Endodermal cell (in vitro differentiated cells): ENCODE data around the gene PLEKHA5. TPM values are rescaled to one million over a fixed set of nuclear protein-coding genes. Genes with fewer than 3 reads are reported as not detected.

Source experiments
- DNase-seq: peaks from one replicate; pipeline ENCODE4 v3.0.0-alpha.2; 2017
- H3K27ac ChIP-seq: 2 replicates; pipeline ENCODE4 v1.5.1; 2013; ENCODE audit warnings: mild to moderate bottlenecking, low read depth, low read length, moderate library complexity
- H3K27me3 ChIP-seq: 2 replicates; pipeline ENCODE4 v1.6.1; 2013; ENCODE audit warnings: mild to moderate bottlenecking, low read length, moderate library complexity; ENCODE audit not compliant: insufficient read depth, control insufficient read depth, poor library complexity, severe bottlenecking
- H3K36me3 ChIP-seq: 2 replicates; pipeline ENCODE4 v1.7.0; 2013; ENCODE audit warnings: mild to moderate bottlenecking, low read length, moderate library complexity; ENCODE audit not compliant: control insufficient read depth, insufficient read depth
- H3K4me1 ChIP-seq: one replicate; pipeline ENCODE4 v1.7.0; 2013; ENCODE audit warnings: low read length; ENCODE audit not compliant: control insufficient read depth, insufficient read depth
- H3K4me3 ChIP-seq: 2 replicates; pipeline ENCODE4 v1.5.1; 2013; ENCODE audit warnings: mild to moderate bottlenecking, low read length, moderate library complexity
- H3K9ac ChIP-seq: 2 replicates; pipeline ENCODE4 v1.6.1; 2013; ENCODE audit warnings: mild to moderate bottlenecking, low read length, moderate library complexity; ENCODE audit not compliant: poor library complexity, severe bottlenecking; ENCODE audit errors: extremely low read depth
- H3K9me3 ChIP-seq: 2 replicates; pipeline ENCODE4 v1.6.1; 2013; ENCODE audit warnings: mild to moderate bottlenecking, low read length, moderate library complexity; ENCODE audit not compliant: control insufficient read depth
- H3K27ac Mint-ChIP-seq: 2 replicates; pipeline ENCODE4 v1.8.0; 2020; ENCODE audit warnings: mixed read lengths
- H3K27me3 Mint-ChIP-seq: 2 replicates; pipeline ENCODE4 v1.8.0; 2021; ENCODE audit warnings: mild to moderate bottlenecking, mixed read lengths; ENCODE audit not compliant: insufficient read depth
- H3K36me3 Mint-ChIP-seq: 2 replicates; pipeline ENCODE4 v1.8.0; 2020; ENCODE audit warnings: low read depth, mixed read lengths
- H3K4me1 Mint-ChIP-seq: 2 replicates; pipeline ENCODE4 v1.8.0; 2020; ENCODE audit warnings: mixed read lengths
- H3K4me3 Mint-ChIP-seq: 2 replicates; pipeline ENCODE4 v1.8.0; 2020; ENCODE audit warnings: mild to moderate bottlenecking, moderate library complexity, mixed read lengths
- H3K9me3 Mint-ChIP-seq: 2 replicates; pipeline ENCODE4 v1.8.0; 2020; ENCODE audit warnings: mild to moderate bottlenecking, mixed read lengths
- WGBS, 2 experiments: methylation state at CpG; one replicate each; pipeline versions ENCODE4 v1.1.5 to v1.1.7; 2013; ENCODE audit warnings: missing lambda C conversion rate in 2 of 2, mixed read lengths in 1 of 2; ENCODE audit not compliant: insufficient coverage in 1 of 2, insufficient read length in 1 of 2; 5-methylcytosine and 5-hydroxymethylcytosine counted together
- total RNA-seq, 2 donors: library from RNA; stranded (reverse); fragmentation: NEBNext Ultra II Directional in 1 of 2; extraction: Animal tissue kit (Norgen Biotek cat#: 25700) in 1 of 2; gene quantifications; 2 replicates in 1 of 2; 3 replicates in 1 of 2; pipeline ENCODE4 v1.2.1, GENCODE V29; 2021
- TF ChIP-seq, protein P1 (sequence below): fragments of 200-600 bp; sonication (generic); conservative IDR thresholded peaks from 2 replicates; pipeline ENCODE4 v1.5.0; 2021; ENCODE audit warnings: antibody characterized with exemption, mild to moderate bottlenecking

The PLEKHA5 gene
- total RNA-seq, 2 donors from 2014 or later = 48.5 to 139 TPM

DNA sequence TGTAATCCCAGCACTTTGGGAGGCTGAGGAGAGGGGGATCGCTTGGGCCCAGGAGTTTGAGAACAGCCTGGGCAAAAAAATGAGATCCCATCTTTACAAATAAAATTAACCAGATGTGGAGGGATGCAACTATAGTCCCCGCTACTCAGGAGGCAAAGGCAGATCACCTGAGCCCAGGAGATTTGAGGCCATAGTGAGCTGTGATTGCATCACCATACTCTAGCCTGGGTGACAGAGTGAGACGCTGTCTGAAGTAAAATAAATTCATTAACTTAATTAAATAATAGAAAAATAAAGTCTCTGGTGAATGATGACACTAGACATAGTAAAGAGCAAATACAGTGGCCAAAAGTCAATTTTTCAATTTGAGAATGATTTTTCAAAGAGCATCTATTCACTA lies 16.1 kb upstream of the PLEKHA5 start:
- H3K27ac Mint-ChIP-seq = no peak overlapping the region
- no peak for DNase-seq
- H3K9me3 Mint-ChIP-seq = no peaks in the 10 kb centered on the region
- WGBS, 2 experiments = 80 to 93% methylated on average over 1 to 2 of the region's 3 CpGs
- Histone ChIP-seq H3K4me3 (no peak overlapping the region), H3K36me3 (no peaks in the 10 kb centered on the region), H3K9me3 (no peaks in the 10 kb centered on the region), H3K4me1 (no peaks in the 10 kb centered on the region), H3K27ac (no peak overlapping the region), H3K9ac (no peak overlapping the region), H3K27me3 (no peaks in the 10 kb centered on the region)
- H3K36me3 Mint-ChIP-seq = no peaks in the 10 kb centered on the region
- H3K27me3 Mint-ChIP-seq = no peaks in the 10 kb centered on the region
- TF ChIP-seq, protein P1, sequence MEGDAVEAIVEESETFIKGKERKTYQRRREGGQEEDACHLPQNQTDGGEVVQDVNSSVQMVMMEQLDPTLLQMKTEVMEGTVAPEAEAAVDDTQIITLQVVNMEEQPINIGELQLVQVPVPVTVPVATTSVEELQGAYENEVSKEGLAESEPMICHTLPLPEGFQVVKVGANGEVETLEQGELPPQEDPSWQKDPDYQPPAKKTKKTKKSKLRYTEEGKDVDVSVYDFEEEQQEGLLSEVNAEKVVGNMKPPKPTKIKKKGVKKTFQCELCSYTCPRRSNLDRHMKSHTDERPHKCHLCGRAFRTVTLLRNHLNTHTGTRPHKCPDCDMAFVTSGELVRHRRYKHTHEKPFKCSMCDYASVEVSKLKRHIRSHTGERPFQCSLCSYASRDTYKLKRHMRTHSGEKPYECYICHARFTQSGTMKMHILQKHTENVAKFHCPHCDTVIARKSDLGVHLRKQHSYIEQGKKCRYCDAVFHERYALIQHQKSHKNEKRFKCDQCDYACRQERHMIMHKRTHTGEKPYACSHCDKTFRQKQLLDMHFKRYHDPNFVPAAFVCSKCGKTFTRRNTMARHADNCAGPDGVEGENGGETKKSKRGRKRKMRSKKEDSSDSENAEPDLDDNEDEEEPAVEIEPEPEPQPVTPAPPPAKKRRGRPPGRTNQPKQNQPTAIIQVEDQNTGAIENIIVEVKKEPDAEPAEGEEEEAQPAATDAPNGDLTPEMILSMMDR = no peak
- H3K4me1 Mint-ChIP-seq = no peaks in the 10 kb centered on the region
- H3K4me3 Mint-ChIP-seq = no peak overlapping the region

DNA sequence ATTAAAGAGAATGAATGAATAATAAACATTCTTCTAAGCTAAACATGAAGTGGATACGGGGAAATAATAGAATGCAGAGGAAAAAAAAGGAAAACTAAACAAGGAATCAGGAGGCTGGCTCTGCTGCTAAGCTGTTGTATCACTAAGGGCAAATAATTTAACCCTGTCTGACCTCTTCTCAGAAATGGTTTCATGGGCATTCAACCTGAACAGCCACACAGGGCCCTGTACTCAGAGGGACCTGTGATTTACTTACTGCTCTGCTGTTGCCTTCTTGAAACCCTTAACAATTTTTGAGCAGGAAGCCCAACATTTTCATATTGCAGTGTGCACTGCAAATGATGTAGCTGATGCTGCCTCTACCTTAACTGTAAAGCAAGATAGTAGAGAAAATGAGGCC lies 14.2 kb upstream of the PLEKHA5 start:
- Histone ChIP-seq H3K9me3 (no peaks in the 10 kb centered on the region), H3K27ac (peak overlapping the region; percentile 85), H3K9ac (no peak overlapping the region), H3K4me3 (no peak overlapping the region), H3K36me3 (no peaks in the 10 kb centered on the region), H3K4me1 (no peaks in the 10 kb centered on the region), H3K27me3 (no peaks in the 10 kb centered on the region)
- no peaks in the 10 kb centered on the region for H3K27me3 Mint-ChIP-seq
- WGBS, 2 experiments = 92% methylated on average over 1 of the region's 1 CpG; no CpG with 5 or more reads in 1 of the 2 experiments
- H3K9me3 Mint-ChIP-seq = no peaks in the 10 kb centered on the region
- H3K36me3 Mint-ChIP-seq = no peaks in the 10 kb centered on the region
- H3K4me3 Mint-ChIP-seq = no peak overlapping the region
- no peaks in the 10 kb centered on the region for H3K4me1 Mint-ChIP-seq
- TF ChIP-seq, protein P1 = no peak
- no peak for DNase-seq
- no peak overlapping the region for H3K27ac Mint-ChIP-seq

DNA sequence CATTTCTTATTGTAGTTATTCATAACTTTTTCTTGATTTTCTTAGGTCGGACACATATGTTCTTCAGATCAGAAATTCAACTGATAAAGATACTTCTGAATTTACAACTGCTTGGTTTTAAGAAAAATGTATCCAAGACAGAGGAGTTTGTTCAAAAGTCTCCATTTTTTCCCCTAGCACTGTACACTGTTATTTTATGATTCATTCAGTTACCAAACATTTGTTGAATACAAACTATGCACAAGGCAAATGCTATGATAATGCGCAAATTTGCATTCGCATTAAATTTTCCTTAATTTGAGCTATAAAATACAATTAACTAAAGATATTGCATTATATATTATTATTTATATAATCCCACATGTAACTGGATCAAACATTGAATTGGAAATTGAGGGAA lies 10.1 kb upstream of the PLEKHA5 start:
- Histone ChIP-seq H3K27me3 (no peaks in the 10 kb centered on the region), H3K36me3 (no peaks in the 10 kb centered on the region), H3K9me3 (no peaks in the 10 kb centered on the region), H3K4me3 (no peak overlapping the region), H3K9ac (no peak overlapping the region), H3K27ac (no peak overlapping the region), H3K4me1 (no peaks in the 10 kb centered on the region)
- Mint-ChIP-seq H3K4me1 (no peaks in the 10 kb centered on the region), H3K27ac (no peak overlapping the region), H3K4me3 (no peak overlapping the region), H3K36me3 (no peaks in the 10 kb centered on the region), H3K9me3 (no peaks in the 10 kb centered on the region), H3K27me3 (no peaks in the 10 kb centered on the region)
- no peak for DNase-seq
- TF ChIP-seq, protein P1 = no peak
- 100% methylated on average over 2 of the region's 3 CpGs; no CpG with 5 or more reads in 1 of the 2 experiments for WGBS, 2 experiments
